ENCODE measurements around the gene SLC25A19.
A peak's percentile ranks its signal among the peaks of the same experiment; 100 is the strongest.

The SLC25A19 gene

GRCh38 chr17:75269844-75270217, 19.4 kb downstream of the SLC25A19 start:
- TF ChIP-seq, protein P1, sequence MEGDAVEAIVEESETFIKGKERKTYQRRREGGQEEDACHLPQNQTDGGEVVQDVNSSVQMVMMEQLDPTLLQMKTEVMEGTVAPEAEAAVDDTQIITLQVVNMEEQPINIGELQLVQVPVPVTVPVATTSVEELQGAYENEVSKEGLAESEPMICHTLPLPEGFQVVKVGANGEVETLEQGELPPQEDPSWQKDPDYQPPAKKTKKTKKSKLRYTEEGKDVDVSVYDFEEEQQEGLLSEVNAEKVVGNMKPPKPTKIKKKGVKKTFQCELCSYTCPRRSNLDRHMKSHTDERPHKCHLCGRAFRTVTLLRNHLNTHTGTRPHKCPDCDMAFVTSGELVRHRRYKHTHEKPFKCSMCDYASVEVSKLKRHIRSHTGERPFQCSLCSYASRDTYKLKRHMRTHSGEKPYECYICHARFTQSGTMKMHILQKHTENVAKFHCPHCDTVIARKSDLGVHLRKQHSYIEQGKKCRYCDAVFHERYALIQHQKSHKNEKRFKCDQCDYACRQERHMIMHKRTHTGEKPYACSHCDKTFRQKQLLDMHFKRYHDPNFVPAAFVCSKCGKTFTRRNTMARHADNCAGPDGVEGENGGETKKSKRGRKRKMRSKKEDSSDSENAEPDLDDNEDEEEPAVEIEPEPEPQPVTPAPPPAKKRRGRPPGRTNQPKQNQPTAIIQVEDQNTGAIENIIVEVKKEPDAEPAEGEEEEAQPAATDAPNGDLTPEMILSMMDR (IDR thresholded peaks at IDR 0.05; ENCODE audit: low read depth, low read length, missing control alignments), result no peak
- no peak for DNase-seq (ENCODE audit: low read depth)
- peak overlapping the region; percentile 84 for H3K4me3 ChIP-seq (ENCODE audit: low read depth, low read length)

- DNase-seq (ENCODE audit: low read depth), result no peak
- TF ChIP-seq, protein P1 (IDR thresholded peaks at IDR 0.05; ENCODE audit: low read depth, low read length, missing control alignments), result peak; percentile 28
- no peak overlapping the region for H3K4me3 ChIP-seq (ENCODE audit: low read depth, low read length)
Measured at GRCh38 chr17:75267411-75268232, 21.6 kb downstream of the SLC25A19 start.

GRCh38 chr17:75267153-75267410, 22.2 kb downstream of the SLC25A19 start:
- H3K4me3 ChIP-seq (ENCODE audit: low read depth, low read length), result no peak overlapping the region
- TF ChIP-seq, protein P1 (IDR thresholded peaks at IDR 0.05; ENCODE audit: low read depth, low read length, missing control alignments), result no peak
- no peak for DNase-seq (ENCODE audit: low read depth)

DNA sequence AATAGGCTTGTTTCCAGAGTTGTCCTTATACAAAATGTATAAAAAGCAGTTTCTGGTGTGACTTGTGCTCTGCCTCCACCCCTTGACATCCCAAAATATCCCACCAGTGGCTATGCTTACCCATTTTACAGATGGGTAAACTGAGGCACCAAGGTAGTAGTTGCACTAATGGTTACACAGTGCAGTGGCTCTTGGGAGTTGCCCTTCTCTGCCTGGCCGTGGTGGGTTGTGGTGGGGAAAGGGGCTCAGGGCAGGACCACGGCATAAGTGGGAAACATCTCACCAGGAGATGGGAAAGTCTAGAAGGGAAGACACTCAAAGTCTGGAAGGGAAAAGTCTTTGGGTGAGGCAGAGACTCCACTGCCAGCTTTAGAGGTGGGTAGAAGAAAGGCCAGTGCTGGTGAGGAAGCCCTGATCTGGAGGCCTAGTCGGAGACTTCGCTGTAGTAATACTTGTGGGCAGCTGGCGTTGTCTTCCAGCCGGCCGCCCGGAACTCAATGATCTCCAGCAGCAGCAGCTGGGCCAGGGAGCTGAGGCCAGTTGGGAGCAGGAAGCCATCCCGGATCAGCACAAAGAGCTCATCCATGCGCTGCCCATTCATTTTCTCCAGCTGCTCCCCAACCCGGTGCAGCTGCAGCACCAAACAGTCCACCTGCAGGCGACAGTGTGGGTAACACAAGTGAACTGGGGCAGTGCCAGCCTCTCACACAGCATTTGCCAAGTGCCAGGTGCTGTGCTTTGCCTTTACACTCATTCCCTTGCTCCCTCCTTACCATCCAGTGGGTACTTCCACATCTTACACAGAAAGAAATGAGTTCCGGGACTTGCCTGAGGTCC, 22.7 kb downstream of the SLC25A19 start:
- TF ChIP-seq, protein P1 (IDR thresholded peaks at IDR 0.05; ENCODE audit: low read depth, low read length, missing control alignments), result no peak
- H3K4me3 ChIP-seq (ENCODE audit: low read depth, low read length), result no peak overlapping the region
- no peak for DNase-seq (ENCODE audit: low read depth)

DNA sequence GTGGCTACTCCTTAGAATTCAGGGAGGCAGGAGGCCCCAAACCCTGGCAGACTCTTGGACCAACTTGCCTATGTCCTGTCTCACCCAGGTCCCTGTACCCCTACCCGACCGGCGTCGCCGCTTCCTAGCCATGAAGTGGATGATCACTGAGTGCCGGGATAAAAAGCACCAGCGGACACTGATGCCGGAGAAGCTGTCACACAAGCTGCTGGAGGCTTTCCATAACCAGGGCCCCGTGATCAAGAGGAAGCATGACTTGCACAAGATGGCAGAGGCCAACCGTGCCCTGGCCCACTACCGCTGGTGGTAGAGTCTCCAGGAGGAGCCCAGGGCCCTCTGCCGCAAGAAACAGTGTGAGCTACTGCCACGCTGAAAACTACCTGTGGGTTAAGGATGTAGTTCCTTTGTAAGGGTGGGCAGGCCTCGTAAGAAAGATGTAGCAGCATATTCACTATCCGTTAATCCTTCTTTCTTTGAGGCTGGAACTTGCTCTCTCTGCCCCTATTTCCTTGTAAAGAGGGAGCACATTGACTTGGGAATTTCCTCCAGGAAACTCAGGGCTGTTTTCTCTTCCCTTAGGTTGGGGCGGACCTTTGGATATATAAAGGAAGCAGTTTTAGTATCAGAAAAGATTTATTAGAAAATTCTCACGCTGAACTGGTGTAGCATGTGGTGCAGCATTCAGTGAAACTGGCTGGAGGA, 23.5 kb downstream of the SLC25A19 start:
- no peak overlapping the region for H3K4me3 ChIP-seq (ENCODE audit: low read depth, low read length)
- TF ChIP-seq, protein P1 (IDR thresholded peaks at IDR 0.05; ENCODE audit: low read depth, low read length, missing control alignments), result no peak
- DNase-seq (ENCODE audit: low read depth), result no peak

GRCh38 chr17:75263055-75263454, 26.2 kb downstream of the SLC25A19 start:
- TF ChIP-seq, protein P1 (IDR thresholded peaks at IDR 0.05; ENCODE audit: low read depth, low read length, missing control alignments), result no peak
- H3K4me3 ChIP-seq (ENCODE audit: low read depth, low read length), result peak overlapping the region; percentile 68; the same call in 1 of the 2 replicates
- no peak for DNase-seq (ENCODE audit: low read depth)
